AG09309 (cell line): ENCODE measurements around the gene BICC1.
A peak's percentile ranks its signal among the peaks of the same experiment; 100 is the strongest.

Experiments used
- DNase-seq: peaks from one replicate; pipeline ENCODE4 v3.0.0-alpha.2; 2010; ENCODE audit warnings: low read depth
- H3K4me3 ChIP-seq: 2 replicates; pipeline ENCODE4 v1.5.1; 2011; ENCODE audit warnings: mild to moderate bottlenecking, low read depth, low read length, moderate library complexity; ENCODE audit not compliant: control insufficient read depth
- CTCF ChIP-seq: IDR thresholded peaks from 2 replicates; pipeline ENCODE4 v1.5.1; 2011; ENCODE audit warnings: mild to moderate bottlenecking, low read depth, low read length, inconsistent platforms; ENCODE audit not compliant: insufficient read depth, control insufficient read depth; ENCODE audit errors: missing control alignments

The BICC1 gene

GRCh38 chr10:58609532-58610150 is 97.0 kb downstream of the BICC1 start:
- DNase-seq: no peak
- TF ChIP-seq CTCF: no peak
- no peak overlapping the region for H3K4me3 ChIP-seq

DNA sequence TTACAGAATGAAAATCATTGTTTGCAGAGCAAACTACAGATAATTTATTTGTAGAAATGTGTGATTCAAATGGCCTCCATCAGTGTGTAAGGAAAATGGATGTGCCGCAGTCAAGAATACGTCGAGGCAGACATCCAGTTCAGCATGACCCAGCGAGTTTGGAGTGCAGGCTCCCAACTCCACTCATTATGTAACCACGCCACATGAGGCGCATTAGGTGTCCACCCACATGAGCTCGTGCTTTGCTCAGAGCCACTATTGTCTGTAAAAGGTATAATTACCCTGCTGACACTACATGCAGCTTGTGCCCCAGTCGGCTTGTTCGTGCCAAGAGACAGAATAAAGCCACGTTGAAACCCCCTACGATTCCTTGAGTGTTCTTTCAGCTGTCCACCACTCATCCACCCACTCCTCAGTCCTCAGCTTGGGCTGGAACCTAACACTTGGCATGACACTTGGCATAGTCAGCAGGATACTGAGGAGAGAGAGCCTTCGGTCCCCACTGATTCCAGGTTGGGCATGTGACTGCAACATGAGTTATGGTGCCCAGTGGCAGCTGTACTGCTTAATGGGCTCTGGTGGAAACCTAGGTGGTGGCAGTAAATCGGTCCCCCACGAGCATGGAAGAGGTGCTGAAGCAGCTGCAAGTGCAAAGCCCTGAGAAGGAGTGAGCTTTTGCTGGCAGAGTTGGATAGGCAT is 102.7 kb downstream of the BICC1 start:
- no peak overlapping the region for H3K4me3 ChIP-seq
- TF ChIP-seq CTCF: no peak
- DNase-seq: no peak

GRCh38 chr10:58618158-58618676 is 105.5 kb downstream of the BICC1 start:
- TF ChIP-seq CTCF: no peak
- H3K4me3 ChIP-seq: no peak overlapping the region
- DNase-seq: no peak

GRCh38 chr10:58621379-58622077 is 108.9 kb downstream of the BICC1 start:
- H3K4me3 ChIP-seq: no peak overlapping the region
- no peak for DNase-seq
- TF ChIP-seq CTCF: no peak

GRCh38 chr10:58622246-58622645 is 109.6 kb downstream of the BICC1 start:
- TF ChIP-seq CTCF: no peak
- H3K4me3 ChIP-seq: no peak overlapping the region
- no peak for DNase-seq

- no peak overlapping the region for H3K4me3 ChIP-seq
- no peak for TF ChIP-seq CTCF
- peak; percentile 89 for DNase-seq
Measured at GRCh38 chr10:58625070-58625469, 112.4 kb downstream of the BICC1 start.
